GM21786 (cell line): Measurements from ENCODE around the gene WDR88.
"Not testable (repeated sequence)": the region's sequence is repeated elsewhere in the genome, so short reads cannot be mapped to it uniquely, and the experiment has no call there.

Experiments used
- ATAC-seq: cut with Tn5 transposase; IDR thresholded peaks from one replicate; pipeline ENCODE4 v1.9.1; 2021; ENCODE audit not compliant: unreplicated experiment

The WDR88 gene

DNA sequence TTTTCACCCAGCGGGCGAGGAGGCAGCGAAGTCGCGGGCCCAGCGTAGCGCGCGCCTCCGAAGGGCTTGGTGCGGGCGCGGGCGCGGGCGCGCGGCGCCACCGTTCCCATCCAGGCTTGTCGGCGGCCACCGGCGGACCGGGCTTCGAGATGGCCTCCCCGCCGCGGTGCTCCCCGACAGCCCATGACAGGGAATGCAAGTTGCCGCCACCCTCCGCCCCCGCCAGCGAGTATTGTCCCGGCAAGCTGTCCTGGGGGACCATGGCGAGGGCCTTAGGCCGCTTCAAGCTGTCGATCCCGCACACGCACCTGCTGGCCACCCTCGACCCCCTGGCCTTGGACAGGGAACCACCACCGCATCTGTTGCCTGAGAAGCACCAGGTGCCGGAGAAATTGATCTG lies at the start of gene WDR88:
Gene WDR88, plus strand, starts transcription at position 94 of the 400 bp plus-strand sequence. Its CDS starts 56 bp downstream, at position 150.
- no peak for ATAC-seq

GRCh38 chr19:33085570-33086128 lies 46.3 kb upstream of the WDR88 start:
- no peak for ATAC-seq

DNA sequence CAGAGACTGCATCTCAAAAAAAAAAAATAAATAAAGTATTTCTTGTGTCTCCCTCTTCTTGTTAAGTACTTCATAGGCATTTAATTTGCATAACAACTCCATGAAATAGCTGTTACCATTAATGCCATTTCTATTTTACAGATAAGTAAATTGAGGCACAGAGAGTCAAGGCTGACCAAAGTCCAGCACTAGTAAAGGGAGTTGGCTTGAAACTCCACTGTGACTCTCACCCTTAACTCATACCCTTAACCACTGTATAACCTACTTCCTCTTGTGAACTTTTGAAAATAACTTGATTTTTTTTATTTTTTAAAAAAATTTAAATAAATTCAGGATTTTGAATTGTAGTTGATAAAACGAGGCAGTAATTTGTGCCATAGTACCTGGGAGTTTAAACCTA lies 45.0 kb upstream of the WDR88 start:
- ATAC-seq: no peak

GRCh38 chr19:33089010-33089409 lies 42.9 kb upstream of the WDR88 start:
- no peak for ATAC-seq

DNA sequence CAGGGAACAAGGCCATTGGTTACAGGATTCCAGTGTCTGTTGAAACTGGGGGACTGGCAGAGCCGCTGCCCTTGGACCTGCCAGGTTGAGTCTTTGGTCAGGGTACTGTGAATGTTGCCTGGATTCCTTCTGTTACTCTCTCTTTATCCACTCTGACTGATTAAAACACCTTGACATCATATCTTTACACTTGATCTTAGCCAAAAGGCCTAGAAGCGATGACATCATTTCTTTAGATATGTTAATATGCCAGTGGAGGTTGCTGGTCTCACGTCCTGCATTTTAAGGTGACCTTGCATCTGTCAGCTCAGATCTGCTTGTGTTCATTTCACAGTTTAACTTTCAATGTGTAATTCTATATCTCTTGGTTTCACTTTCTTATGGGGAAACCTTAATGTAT lies 41.7 kb upstream of the WDR88 start:
- no peak for ATAC-seq

DNA sequence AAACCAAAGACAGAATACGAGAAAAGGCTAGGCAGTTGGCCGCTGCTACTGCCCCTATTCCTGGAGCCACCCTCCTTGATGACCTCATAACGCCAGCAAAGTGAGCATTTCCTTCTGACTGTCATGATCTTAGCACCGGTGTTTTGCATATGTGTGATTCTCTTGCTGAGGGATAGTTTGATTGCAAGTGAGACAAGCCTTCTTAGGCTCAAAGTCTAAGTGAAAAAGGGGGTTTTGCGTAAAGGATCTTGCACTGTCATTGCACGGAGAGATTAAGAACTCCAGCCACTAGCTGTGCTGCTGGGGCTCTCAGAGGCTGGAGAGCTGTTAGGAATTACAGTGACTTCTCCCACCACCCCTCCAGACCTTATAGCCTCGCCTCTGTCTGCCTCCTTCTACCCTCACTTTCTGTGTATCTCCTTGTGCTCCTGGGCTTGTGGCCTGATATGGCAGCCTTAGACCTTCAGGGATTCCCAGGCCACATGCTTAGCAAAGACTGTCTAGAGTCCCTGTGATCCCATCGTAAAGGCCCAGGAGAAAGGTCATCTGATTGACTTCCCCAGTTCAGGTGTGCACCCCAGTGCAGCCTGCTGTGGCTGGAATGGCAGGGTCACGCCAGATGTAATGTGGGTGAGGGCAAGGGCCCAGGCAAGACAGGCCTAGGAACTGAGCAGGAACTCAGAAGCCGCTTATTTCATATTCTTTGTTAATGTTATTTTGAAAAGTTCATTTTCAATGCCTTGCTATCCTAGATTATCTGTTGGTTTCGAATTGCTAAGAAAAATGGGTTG lies 38.3 kb upstream of the WDR88 start:
- no peak for ATAC-seq

DNA sequence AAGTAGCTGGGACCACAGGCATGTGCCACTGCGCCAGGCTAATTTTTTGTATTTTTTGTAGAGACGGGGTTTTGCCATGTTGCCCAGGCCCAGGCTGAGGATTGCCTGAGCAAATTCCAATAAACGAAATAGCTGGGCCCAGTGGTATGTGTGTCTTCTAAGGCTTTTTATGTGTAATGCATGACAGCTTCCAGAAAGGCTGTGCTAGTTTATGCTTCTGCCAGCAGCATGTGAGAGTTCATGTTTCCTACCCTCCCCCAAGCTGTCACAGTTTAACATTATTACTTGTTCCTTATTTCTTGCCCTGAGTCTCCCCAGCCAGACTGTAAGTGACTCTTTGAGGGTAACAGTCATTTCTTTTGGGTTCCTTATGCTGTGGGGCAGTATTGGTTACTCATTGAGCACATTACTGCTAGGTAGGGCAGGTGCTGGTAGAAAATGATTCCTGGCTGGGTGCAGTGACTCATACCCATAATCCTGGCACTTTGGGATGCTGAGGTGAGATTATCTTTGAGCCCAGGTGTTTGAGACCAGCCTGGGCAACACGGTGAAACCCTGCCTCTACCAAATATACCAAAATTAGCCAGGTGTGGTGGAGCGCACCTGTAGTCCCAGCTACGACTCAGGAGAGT lies 37.4 kb upstream of the WDR88 start:
- no peak for ATAC-seq

- no peak for ATAC-seq
These were observed 35.9 kb upstream of the WDR88 start for GRCh38 chr19:33096005-33096404.

DNA sequence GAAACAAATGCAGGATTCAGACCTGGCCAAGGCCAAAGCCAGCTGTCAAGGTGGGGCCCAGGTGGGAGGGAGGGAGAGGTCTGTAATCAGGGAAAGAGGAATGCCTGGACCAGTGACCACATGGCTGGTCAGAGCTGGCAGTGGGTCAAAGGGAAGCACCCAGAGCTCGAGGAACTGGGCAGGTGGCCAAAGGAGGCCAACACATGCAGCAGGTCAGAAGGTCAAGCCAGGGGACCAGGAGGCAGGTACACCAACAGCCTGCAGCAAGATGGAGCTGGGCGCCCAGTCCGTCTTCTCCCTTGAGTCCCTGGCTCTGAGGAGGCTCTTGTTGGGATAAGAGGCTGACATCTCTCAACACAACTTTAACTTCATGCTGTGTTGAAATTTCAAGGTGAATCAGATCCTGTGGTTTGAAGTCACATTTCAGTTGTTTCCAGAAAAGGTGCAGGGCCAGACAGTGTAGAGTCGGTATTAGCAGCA lies 33.8 kb upstream of the WDR88 start:
- ATAC-seq: no peak

DNA sequence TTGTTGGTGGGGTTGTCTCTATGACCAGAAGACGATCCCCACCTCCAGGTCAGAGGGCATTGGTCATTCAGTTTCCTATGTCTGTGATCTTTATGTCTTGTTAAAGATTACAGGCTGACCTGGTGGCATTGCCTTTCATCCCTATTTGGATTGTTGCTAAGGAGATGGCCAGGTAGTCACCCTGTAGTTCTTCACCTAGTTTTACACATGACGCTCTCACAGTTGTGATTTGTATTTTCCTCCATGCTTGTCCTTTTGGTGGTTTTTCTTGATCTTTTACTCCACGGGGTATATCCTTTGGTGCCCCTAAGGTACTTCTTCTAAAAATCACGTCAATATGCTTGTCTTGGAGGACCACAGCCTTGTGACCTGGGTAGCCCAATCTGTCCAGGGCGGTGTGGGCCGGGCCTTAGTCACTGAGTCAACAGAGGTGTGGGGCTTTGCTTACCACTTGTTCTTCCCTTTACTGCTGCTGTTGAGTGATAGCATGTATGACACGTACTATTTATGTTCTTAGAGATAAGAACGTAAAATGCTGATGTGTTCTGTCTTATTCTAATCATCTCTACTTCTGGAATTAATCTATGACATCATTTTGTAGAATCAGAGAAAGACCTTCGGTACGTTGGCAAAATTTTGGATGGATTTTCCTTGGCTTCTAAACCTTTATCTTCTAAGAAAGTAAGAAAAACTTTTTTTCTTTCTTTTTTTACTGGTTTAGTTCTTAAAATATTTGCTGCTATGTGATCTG lies 30.8 kb upstream of the WDR88 start:
- ATAC-seq: no peak

DNA sequence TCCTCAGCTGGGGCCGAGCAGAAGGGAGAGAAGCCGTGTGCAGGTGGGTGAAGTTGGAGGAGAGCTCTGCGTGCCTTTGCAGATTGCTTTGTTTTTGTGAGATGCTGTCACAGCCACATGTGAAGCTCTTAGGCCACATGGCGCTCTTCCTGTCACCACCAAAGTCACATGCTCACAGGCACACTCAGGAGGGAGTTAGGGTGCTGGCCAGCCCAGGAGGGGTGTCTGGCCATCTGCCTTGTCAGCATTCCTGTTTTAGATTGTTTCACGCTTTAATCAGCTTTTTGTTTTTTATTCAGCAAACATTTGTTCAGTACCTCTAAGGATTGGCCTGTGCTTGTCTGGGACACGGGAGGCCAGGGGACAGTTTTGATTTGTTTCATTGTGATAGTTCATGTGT lies 29.0 kb upstream of the WDR88 start:
- ATAC-seq: no peak

- no peak for ATAC-seq
These were observed 23.8 kb upstream of the WDR88 start for GRCh38 chr19:33108161-33108560.

GRCh38 chr19:33110137-33110910 lies 21.6 kb upstream of the WDR88 start:
- no peak for ATAC-seq

DNA sequence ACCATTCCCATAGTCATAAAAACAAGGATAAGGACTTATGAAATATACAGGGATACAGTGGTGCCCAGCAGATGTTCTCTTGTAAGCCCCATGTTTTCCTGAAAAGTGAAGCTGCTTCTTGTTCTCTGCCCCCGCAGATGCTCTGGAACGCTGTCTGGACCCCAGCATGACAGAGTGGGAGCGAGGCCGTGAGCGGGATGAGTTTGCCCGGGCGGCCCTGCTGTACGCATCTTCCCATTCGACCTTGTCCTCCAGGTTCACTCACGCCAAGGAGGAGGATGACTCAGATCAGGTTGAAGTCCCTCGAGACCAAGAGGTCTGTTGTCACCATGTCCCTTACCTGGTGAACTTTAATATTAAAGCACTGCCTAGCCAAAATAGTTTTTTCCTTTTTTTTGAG lies 20.3 kb upstream of the WDR88 start:
- no peak for ATAC-seq

DNA sequence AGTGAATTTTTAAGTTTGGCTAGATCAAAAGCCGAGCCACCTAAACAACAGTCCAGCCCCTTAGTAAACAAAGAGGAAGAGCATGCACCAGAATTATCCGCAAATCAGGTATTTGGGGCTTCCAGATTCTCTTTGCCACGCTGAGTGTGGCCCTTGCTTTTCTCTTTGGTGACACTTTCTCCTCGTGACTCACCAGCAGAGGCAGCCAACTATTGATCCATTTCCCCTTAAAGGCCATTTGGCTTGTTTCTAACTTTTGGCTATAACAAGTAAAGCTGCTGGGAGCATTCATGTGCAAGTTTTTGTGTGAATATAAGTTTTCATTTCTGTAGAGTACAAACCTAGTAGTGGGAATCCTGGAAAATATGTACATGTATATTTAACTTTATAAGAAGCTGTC lies 17.6 kb upstream of the WDR88 start:
- no peak for ATAC-seq

GRCh38 chr19:33117501-33117900 lies 14.4 kb upstream of the WDR88 start:
- no peak for ATAC-seq

- ATAC-seq: no peak
These were observed 13.3 kb upstream of the WDR88 start for GRCh38 chr19:33118643-33119042.

- ATAC-seq: no peak
These were observed 7.5 kb upstream of the WDR88 start for GRCh38 chr19:33124207-33125098.

GRCh38 chr19:33125929-33126388 lies 6.0 kb upstream of the WDR88 start:
- peak; percentile 72 for ATAC-seq

GRCh38 chr19:33126712-33127111 lies 5.2 kb upstream of the WDR88 start:
- not testable (repeated sequence) for ATAC-seq
